Activated CD8-positive, alpha-beta memory T cell treated with anti-CD3 and anti-CD28 coated beads for 1 hour (primary cell): ENCODE results near the gene CD44.

Source experiments
- DNase-seq, 2 donors: peaks; one replicate each; pipeline ENCODE4 v3.0.0-alpha.2; 2020; ENCODE audit warnings: low read depth in 1 of 2; ENCODE audit errors: extremely low read depth in 1 of 2

The CD44 gene

DNA sequence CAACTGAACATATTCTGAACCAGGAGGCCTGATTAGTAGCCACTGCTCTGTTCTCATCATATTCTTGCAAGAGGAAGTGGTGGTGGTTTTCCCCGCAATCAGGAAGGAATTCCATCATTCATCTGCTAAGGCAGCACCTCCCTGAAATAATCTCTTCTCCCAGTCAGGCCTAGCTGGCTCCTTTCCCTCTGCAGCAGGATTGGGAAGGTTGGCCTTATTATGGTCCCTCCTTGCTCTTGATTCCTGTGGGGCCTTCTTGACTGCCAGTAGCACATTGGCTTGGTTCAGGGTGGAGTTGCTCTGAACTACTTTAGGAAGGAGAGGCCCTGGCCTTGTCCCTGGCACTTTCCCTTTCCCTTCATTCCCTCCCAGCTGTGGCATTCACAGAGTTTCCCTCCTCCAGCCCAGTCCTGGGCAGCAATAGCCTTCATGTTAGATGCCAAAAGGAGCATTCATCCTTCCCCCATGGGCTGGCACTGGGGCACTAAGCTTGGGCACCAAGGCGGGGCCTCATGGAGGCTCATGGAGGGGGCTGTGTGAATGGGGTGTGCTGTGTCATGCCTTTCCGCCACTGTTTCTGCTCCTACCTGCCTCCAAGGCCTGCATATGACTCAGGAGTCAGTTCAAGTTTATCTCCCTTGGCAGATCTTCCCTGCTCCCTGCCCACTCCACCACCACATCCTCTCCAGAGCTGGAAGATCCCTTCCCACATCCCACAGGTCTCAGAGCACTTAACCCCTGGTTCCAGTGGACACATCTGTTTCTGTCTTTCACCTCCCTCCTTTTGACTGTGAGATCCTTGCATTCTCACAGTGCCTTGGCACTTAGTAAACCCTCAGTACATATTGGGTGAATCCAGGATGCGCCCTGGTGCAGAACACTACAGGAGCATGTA, 27.6 kb upstream of the CD44 start:
- DNase-seq: no peak

DNA sequence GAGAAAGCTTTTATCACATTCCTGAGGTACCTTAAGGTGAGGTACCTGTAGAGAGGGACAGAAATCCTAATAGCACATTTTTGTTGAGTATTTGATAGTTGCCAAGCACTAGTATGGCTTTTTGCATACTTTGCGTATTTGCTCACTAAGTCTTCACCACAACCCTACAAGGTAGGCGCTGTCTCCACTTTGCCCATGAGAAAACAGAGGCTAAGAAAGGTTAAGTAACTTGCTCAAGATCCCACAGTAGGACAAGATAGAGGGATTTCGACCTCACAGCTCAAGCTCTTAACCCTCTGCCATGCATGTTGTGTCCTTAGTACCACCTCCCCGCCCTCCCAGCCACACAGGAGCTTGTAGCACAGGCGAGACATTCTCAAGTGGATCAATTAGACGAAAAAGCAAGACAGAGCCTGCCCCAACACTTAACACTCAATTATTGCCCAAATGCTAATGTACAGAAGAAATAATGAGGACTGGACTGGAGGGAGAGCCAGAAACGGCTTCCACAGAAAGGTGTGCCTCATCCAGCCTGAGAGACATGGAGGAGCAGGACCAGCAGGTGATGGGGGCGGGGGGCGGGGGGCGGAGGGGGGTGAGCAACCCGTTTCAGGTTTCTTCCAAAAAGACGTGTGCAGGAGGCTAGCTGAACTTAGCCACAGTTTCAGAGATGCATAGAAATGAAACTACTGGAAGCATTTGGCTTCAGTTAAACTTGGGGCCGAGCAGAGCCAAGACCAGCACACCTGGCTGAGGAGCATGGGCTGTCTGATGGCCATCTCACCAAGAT, 26.7 kb upstream of the CD44 start:
- no peak for DNase-seq

DNA sequence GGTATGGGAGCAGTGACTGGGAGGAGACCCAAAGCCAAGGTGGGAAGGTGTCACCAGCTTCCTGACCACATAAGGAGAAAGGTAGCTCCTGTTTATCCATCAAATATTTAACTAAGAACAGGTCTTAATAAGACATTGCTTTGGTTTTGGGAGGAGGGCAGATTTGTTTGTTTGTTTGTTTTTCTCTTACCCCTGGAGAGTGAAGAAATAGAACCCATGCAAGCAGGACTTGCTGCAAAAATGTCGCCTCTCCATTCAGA, 26.2 kb upstream of the CD44 start:
- no peak for DNase-seq

DNA sequence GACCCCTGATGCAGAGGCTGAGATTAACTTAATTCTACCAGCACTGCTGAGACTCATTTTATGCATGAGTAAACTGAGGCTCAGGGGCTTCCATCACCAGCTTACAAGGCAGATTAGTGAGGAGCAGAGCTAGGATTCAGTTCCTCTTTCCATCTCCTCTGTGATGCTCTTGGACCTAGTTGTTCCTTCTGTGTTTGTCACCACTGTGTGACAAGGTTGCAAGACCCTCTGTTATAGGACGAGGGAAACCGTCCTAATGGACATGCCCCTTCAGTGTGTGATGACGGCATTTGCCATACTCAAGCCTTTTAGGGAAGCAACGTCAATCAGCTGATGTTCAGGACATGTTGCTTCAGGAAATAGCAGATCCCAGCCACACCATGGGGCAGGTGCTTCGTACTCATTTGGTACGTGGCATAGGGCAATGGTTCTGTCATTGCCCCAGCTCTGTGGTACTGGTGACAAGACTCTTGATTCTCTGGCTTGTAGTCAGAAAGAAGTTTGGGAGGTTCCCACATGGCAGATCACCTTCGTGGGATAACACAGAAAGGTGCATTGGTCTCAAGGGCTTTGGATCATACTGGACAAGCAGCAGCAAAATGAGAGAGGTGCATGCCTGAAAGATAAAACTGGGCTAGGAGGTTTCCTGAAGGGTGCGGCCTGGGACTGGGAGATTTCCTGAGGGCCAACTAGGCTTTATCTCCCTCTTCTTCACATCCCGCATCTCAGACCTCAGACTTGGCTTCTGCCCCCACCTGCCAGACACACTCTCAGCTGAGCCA, 23.9 kb upstream of the CD44 start:
- DNase-seq: no peak

DNA sequence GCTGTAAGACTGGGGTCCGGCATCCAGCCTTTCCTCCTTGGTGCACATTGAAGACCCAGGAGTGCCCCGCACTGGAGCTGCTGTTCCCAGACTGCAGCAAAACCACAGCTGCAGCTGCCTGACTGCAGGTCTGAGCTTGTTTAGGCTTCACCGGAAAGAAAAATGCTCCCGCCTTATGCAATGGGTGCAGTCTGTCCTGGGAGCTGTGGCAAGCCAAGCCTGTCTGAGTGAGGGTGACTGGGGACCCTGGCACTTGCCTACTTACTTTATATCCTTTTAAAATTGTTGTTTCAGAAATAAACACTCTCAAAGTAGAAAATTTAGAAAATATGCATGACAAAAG, 23.3 kb upstream of the CD44 start:
- DNase-seq: no peak

DNA sequence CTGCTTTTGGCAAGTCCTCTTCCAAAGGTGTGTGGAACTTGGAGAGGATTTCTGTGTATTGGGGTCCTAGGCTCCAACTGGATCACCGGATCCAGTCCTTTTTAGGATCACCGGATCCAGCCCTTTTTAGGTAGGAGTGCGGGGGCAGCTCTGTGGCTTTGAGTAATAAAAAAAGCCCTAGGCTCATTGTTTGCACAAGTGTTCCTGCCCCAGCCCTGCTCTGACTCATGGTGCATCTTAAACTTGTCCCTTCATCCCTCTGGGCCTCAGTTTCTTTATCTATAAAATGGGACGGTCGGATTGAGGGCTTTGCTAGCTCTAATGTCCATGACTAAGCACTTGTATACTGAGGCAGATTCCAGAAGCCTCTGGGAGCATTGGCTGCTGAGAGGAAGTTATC, 22.7 kb upstream of the CD44 start:
- no peak for DNase-seq

DNA sequence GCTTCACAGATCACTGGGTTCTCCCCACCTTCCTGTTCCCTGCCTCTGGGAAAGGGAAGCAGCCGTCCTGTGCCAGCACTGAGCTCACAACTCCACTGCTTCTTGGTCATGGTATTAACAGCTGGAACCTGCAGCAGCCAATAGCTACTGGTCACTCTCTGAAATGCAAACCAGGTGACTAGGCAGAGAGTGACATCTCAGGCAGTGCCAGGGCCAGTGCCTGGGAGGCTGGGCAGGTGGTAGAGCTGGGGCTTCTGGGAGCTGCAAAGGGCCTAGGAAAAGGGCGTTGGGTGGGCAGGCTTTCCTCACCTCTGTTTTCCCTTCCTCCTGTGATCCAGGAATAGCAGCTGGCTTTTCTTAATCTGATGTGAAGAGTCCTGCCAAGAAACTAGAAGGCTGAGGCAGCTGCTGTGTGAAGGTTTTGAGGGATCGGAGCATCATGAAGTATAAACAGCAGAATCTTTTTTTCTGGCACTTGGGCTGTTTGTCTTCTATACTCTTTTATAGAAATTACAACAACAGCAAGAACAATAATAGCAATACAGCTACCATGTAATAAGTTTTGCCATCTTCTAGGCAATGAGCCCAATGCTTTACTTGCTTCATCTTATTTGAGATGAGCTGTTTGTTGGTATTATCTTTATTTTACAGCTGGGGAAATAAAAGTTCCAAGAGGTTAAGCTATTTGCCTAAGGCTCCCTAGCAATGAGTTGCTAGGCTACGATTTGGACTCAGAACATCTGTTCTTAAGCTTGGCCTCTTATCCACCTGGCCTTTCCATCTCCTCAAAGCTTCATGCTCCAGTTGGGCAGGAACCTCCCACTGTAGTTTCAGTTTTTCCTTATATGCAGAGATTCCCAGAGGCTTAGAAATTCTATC, 22.0 kb upstream of the CD44 start:
- DNase-seq: no peak

DNA sequence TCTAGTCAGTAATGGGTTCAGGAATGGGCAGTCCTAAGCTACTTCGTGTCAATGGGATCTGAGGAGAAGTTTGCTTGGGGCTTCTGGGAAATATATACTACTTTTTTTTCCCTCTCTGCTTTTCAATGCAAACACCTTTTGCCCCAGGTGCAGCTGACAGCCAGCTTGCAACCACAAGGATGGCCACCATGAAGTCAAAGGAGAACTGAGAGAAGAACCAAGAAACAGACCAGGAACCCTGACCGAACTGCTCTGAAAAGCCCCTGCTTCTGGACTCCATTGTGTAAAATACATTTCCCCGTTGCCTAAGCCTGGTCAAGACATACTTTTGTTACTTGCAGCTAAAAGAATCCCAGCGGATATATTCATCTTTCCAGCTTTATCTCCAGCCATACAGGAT, 20.1 kb upstream of the CD44 start:
- DNase-seq: no peak

DNA sequence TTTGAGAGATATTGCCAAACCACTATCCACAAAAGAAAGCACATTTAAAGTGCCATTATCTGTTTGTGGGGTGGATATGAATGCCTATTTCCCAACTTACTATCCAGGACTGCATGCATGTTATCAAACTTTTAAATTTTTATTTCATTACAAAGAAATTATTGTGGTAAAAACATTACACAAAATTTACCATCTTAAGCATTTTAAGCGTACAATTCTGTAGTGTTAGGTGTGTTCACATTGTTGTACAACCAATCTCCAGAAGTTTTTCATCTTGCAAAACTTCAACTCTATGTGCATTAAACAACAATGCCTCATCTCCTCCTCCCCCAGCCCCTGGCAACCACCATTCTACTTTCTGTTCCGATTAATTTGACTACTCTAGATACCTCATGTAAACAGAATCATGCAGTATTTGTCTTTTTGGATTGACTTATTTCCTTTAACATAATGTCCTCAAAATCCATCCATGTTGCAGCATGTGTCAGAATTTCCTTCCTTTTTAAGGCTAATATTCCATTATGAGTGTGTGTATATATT, 17.6 kb upstream of the CD44 start:
- no peak for DNase-seq

DNA sequence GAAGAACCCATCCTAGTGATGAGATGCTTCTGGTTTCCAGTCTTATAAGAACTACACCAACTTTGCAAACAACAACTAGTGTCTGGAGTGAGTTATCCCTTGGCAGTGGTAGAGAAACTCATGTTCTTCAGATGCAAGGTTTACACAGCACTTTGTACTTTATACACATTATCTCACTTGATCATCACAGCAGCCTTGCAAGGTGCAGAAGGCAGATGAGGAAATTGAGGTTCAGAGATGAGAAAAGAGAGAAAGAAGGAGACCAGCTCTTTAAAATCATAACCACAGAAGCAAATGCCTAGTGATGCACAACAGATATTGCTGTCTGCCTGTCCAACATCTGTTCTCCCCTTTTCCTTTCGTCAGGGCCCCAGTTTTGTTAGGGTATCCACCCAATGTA, 16.7 kb upstream of the CD44 start:
- DNase-seq: no peak

DNA sequence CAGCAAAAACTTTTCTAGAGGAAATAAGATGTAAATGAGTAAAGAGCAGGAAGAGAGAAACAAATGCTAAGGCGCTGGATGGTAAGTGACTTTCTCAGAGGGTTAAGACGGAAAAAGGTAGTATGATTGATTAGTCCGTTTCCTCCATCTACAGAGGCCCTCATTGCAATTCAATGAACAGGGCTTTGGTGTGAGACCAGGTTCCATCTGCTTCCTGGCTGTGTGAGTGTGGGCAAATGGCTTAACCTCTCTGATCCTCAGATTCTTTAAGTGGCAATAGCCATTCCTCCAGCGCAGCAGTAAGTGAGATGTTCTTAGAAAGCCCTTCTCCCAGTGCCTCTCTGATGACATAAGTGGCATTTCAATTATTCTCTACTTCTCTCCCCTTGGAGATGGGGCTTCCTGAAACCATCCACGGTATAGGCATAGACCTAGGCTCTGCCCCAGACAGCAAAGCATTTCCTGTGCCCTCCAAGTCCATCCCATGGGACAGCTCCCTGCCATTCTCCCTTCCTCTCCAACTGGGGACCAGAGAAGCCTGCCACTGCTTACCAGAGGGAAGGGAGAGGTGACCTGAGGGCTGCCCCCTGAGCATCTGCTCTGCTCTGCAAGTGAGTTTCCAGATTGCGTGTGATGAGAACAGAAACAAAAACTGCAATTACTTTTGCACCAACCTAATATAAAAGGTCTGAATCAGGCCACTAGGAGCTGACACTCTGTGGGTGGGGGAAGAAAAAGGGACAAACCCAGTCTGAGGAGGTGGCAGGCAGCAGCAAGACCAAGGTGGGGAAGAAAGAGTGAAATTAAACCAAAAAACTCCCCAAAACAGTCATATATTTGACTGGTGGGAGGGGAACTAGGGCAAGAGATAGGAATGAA, 12.7 kb upstream of the CD44 start:
- no peak for DNase-seq

DNA sequence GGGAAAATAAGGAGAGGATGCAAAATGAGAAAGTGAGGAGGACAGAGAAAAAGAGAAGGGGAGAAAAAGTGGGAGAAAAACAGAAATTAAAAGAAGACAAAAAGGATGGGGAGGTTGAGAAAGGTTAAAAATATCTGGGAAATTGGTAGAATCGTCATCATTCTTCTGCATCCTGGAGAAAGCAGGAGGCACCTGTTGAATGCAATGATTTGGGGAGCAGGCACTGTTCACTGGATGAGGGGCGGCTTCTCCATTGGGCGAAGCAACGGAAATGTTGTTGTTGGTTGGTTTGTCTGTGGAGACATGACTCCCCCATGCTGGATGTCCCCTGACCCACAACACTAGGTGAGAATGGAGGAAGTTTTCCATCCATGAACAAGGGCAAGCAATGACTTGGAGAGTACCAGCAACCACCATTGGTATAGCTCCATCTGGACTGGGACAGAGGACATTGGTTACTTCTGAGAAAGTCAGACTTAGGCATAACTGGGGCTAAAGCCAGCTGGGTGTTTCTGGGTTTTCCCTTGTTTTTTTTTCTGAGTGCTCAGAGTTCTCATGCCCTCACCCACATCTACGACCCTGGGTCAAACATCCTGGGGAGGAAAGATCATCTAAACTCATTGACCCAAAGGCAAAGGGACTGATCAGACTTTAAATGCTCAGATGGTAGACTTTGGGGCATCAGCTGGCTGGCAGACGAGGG, 11.9 kb upstream of the CD44 start:
- no peak for DNase-seq

DNA sequence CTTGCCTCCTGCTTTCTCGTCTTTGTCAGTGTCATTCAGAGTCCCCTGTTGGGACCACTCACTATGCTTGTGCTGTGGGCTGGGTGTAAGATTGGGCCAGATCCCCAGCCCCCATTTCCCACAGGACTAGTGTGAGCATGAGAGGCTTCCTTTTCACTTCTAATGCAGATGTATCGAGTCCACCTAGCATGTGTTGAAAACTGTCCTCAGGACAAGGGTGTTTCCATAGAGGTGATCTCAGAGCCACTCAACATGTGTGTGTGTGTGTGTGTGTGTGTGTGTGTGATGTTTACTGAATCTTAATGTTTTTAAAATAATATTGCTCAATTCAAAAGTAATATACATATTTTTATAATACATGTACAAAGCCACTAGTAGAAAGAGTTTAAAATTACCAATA, 11.4 kb upstream of the CD44 start:
- DNase-seq: no peak

DNA sequence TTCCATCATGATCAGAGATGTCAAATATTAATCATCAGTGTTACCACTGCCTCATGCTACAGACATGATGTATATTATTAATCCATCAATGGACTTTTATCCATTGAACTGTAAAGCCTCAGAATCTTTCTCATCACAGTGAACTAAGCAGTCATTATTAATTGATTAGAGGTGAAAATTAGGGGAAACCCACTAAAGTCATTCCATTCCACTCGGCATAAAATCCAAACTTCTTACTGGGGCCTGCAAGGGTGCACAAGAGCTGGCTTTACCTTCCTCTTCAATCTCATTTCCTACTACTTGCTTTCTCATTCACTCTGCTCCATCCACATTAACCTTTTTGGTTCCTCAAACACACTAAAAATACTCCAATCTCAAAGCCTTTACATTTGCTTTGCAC, 7.9 kb upstream of the CD44 start:
- no peak for DNase-seq

DNA sequence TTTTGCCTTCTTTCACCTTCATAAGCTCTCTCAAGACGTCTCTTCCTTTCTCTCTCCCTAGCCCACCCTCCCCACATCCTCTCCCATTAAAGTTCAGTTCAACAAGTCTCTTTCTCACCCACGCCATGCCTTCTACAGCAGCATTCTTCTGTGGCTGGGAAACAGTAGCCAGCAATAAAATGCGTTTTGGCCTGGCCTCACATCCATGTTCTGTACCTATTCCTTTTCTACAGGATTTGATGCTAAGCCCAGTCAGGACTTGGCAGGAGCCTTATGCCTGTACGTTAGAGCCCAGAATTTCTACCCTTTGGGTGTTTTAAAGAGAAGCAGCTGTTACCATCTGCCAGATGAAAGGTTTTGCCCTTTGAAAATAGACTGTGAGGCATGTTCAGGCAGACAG, 7.1 kb upstream of the CD44 start:
- DNase-seq: no peak

DNA sequence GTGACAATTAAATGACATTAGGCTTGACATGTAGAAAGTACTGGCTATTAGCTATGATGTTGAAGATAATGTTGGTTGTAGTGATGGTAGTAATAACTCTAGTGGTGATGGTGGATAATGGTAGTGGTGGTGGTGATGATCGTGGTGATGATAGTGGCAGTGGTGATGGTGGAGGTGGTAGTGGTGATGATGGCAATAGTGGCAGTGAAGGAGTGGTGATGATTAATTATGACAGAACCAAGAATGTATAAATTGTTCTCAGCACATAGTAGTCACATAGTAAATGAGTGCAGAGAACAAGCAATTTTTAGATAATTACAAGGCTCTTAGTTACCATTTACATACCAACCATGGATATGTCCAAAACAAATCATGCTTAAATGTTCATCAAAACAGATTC, 5.3 kb upstream of the CD44 start:
- DNase-seq: no peak

DNA sequence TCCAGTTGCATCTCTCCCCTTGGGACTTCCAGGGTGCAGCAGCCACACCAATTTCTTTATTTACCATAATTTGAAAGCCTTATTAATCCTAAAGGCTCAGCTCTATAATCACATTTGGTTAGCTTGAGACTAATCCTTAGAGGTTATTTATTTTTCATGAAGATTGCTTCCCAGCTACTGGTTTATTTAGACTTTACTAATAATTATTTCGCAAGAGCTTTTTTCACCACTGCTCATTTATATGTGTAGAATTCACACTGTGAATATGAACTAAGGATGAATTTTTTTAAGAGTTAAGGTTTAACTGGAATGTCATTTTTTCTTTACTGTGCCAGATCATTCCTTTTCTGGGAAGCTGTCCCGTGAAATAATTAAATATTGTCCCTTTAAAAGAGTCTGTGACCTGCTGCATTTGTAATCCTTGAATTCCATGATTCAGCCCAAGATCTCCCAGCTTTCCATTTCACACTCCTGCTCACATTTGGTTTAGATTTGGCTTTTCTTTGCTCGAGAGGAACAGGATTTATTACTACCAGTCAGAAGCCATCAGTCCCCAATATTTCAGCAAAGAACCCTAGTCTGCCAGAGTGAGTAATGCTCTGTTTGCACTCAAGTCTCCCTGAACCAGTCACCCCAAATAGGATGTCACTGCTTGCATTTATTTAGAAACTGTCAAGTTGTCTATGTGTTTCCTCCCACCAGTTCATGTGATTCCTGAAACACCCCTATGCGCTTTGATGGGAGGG, 4.4 kb upstream of the CD44 start:
- no peak for DNase-seq

DNA sequence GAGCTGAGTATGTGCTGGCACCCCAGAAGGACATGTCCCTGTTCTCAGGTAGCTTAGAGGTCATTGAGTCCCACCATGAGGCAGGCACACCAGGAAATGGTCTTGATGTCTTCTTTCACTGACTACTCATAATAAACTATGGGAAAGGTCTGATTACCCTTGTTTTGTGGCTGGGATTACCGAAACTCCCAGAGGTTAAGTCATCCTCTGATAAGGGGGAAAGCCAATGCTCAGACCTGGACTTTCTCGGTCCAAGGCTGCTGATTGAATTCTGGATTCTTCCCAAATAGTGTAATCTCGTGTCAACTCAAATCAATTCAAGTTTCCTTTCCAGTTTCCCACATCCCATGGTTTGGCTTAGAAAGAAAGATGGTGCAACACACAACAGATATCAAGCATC, 3.7 kb upstream of the CD44 start:
- DNase-seq: no peak
